Measurements from ENCODE around the gene PHF1.

DNA sequence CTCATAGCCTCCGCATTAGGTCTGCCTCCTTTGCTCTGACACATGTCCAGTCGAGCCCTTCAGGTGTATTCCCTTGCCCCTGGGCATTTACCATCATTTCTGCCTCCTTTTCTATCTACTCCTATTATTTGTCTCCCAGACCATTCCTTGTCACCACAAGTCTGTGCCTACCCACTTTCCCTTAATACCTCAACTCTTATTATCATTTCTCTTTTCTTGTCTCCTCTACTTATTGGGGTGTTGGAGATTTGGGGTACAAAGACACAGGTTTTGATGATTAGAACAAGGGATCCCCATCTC lies 10.5 kb downstream of the PHF1 start:
- TF ChIP-seq RAD21 (IDR thresholded peaks at IDR 0.05) (no peak), EGR1 (IDR thresholded peaks at IDR 0.05; ENCODE audit: low read depth in 2 of 2) (no peak), TAF1 (conservative IDR thresholded peaks at IDR 0.05) (no peak), CTCF (IDR thresholded peaks at IDR 0.05; ENCODE audit: low read depth, low read length, missing input control) (no peak), NR2F2 (IDR thresholded peaks at IDR 0.05) (no peak)
- TF ChIP-seq, protein P1, sequence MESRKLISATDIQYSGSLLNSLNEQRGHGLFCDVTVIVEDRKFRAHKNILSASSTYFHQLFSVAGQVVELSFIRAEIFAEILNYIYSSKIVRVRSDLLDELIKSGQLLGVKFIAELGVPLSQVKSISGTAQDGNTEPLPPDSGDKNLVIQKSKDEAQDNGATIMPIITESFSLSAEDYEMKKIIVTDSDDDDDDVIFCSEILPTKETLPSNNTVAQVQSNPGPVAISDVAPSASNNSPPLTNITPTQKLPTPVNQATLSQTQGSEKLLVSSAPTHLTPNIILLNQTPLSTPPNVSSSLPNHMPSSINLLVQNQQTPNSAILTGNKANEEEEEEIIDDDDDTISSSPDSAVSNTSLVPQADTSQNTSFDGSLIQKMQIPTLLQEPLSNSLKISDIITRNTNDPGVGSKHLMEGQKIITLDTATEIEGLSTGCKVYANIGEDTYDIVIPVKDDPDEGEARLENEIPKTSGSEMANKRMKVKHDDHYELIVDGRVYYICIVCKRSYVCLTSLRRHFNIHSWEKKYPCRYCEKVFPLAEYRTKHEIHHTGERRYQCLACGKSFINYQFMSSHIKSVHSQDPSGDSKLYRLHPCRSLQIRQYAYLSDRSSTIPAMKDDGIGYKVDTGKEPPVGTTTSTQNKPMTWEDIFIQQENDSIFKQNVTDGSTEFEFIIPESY (IDR thresholded peaks at IDR 0.05): no peak

All from liver (tissue), 3 donors.